Psoas muscle (tissue), 8 donors: Measurements from ENCODE around the gene ARPC1B. TPM values are rescaled to one million over a fixed set of nuclear protein-coding genes. Genes with fewer than 3 reads are reported as not detected.
"Not testable (repeated sequence)": the region's sequence is repeated elsewhere in the genome, so short reads cannot be mapped to it uniquely, and the experiment has no call there.

Source experiments
- ATAC-seq, 4 donors: fragments of 200-7000 bp; cut with Tn5 transposase; one replicate each; pipeline ENCODE4 v1.9.1; 2020; ENCODE audit warnings: moderate library complexity in 3 of 4, mild to moderate bottlenecking in 2 of 4
- DNase-seq, 2 donors: peaks; one replicate each; pipeline ENCODE4 v3.0.0-alpha.2; 2020
- H3K27ac ChIP-seq: fragments of 200-600 bp; one replicate; pipeline ENCODE4 v1.8.0; 2022
- H3K27me3 ChIP-seq, 3 donors: fragments of 200-600 bp in 1 of 3; one replicate each; pipeline versions ENCODE4 v1.6.1 to v1.8.0; 2013 to 2022; ENCODE audit warnings: low read length in 2 of 3, mild to moderate bottlenecking in 2 of 3, moderate library complexity in 1 of 3; ENCODE audit not compliant: insufficient read depth in 3 of 3
- H3K36me3 ChIP-seq, 2 donors: fragments of 200-600 bp in 1 of 2; one replicate each; pipeline versions ENCODE4 v1.6.1 to v1.8.0; 2013 to 2022; ENCODE audit warnings: low read depth in 1 of 2, mild to moderate bottlenecking in 1 of 2, moderate library complexity in 1 of 2; ENCODE audit not compliant: insufficient read depth in 1 of 2
- H3K4me1 ChIP-seq: fragments of 200-600 bp; one replicate; pipeline ENCODE4 v1.8.0; 2022
- H3K4me3 ChIP-seq: fragments of 200-600 bp; one replicate; pipeline ENCODE4 v1.8.0; 2022; ENCODE audit warnings: mild to moderate bottlenecking
- H3K9me3 ChIP-seq: fragments of 200-600 bp; one replicate; pipeline ENCODE4 v1.8.0; 2022
- WGBS, 3 donors: extraction: QIAGEN DNeasy Blood & Tissue Kit; methylation state at CpG; one replicate each; pipeline versions ENCODE4 v1.1.6 to v1.1.7; 2013; 5-methylcytosine and 5-hydroxymethylcytosine counted together
- intact Hi-C, 2 donors: fragments of 100-400 bp; cut with DNase I; formaldehyde crosslinking; loops; one replicate each; pipeline versions ENCODE4 v1.11.0 to v1.14.2; 2022
- polyA plus RNA-seq, 3 donors: library from polyadenylated mRNA; stranded (reverse); fragments of 200-250 nt; gene quantifications; one replicate each; pipeline ENCODE4 v1.2.3, GENCODE V29; 2013
- total RNA-seq, 4 donors: library from RNA; stranded (reverse); fragmentation: NEBNext Ultra II Directional in 2 of 4; extraction: Animal tissue kit (Norgen Biotek cat#: 25700) in 2 of 4; gene quantifications; one replicate each; pipeline versions ENCODE4 v1.2.1 to v1.2.4, GENCODE V29; 2021 to 2023
- TF ChIP-seq, protein P1 (sequence below): fragments of 200-600 bp; IDR thresholded peaks from one replicate; pipeline ENCODE4 v1.8.0; 2022; ENCODE audit warnings: antibody characterized with exemption
- donor health status: healthy with polysubstance abuse.
- donor health status: DM: no; HTN: no; CAD: no; lungs with moderate emphysema.
- donor health status: Bipolar disorder and iron deficiency.
- donor health status: healthy.
- donor health status: DM: yes; HTN: yes; CAD: no.
- donor health status: DM: no; HTN: no; CAD: no.
- donor health status: DM: no; HTN: no; CAD: no.
- donor health status: DM: yes; HTN: yes; CAD: no.

The ARPC1B gene
- total and polyA plus RNA-seq, 7 donors, result 12.9 to 61.5 (median 19.1) TPM

DNA sequence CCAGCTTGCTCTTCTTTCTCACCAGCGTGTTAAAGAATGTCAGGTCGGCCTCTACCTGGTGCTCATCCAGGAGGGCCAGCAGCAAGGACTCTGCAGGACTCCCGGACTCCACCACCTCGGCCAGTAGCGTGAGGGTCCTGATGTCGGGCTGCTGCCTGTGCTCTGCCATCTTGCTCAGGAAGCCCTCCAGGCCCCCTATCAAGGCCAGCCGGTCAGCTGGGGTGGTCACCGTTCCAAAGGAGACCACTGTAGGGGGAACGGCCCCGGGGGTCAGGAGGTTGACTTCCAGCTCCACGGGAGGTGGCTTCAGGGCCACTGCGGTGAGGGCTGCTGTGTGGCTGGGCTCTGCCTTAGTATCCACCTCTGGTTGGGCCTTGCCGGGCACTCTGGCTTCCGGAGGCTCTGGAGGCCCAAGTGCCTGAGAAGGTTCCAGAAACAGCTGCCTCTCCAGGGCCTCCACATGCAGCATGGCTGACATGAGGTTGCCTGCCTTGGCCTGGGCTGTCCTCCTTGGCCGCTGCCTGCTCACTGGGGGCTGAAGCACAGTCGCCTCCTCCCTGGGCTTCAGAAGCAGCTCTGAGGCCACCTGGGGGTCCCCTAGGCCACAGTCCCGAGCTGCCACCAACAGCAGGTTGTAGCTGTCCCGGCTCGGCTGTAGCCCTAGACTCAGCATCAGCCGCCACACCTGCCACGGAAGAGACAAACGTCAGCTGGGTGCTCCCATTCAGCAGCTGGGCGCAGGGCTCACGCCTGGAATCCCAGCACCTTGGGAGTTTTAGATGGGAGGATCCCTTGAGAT lies 50.6 kb downstream of the ARPC1B start:
- ATAC-seq (no peak), DNase-seq (no peak)
- H3K9me3 ChIP-seq, result no peaks in the 10 kb centered on the region
- WGBS, 3 donors, result 87 to 92% (median 89%) methylated on average over 23 to 24 of the region's 24 CpGs
- no peak overlapping the region for H3K4me3 ChIP-seq
- no peak overlapping the region for H3K27ac ChIP-seq
- no peaks in the 10 kb centered on the region for H3K4me1 ChIP-seq
- peaks cover 0 to 69% of the 10 kb centered on the region in 2 donors for H3K36me3 ChIP-seq
- TF ChIP-seq, protein P1, sequence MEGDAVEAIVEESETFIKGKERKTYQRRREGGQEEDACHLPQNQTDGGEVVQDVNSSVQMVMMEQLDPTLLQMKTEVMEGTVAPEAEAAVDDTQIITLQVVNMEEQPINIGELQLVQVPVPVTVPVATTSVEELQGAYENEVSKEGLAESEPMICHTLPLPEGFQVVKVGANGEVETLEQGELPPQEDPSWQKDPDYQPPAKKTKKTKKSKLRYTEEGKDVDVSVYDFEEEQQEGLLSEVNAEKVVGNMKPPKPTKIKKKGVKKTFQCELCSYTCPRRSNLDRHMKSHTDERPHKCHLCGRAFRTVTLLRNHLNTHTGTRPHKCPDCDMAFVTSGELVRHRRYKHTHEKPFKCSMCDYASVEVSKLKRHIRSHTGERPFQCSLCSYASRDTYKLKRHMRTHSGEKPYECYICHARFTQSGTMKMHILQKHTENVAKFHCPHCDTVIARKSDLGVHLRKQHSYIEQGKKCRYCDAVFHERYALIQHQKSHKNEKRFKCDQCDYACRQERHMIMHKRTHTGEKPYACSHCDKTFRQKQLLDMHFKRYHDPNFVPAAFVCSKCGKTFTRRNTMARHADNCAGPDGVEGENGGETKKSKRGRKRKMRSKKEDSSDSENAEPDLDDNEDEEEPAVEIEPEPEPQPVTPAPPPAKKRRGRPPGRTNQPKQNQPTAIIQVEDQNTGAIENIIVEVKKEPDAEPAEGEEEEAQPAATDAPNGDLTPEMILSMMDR, result no peak
- intact Hi-C loops, result no loop called here
- no peaks in the 10 kb centered on the region for H3K27me3 ChIP-seq

DNA sequence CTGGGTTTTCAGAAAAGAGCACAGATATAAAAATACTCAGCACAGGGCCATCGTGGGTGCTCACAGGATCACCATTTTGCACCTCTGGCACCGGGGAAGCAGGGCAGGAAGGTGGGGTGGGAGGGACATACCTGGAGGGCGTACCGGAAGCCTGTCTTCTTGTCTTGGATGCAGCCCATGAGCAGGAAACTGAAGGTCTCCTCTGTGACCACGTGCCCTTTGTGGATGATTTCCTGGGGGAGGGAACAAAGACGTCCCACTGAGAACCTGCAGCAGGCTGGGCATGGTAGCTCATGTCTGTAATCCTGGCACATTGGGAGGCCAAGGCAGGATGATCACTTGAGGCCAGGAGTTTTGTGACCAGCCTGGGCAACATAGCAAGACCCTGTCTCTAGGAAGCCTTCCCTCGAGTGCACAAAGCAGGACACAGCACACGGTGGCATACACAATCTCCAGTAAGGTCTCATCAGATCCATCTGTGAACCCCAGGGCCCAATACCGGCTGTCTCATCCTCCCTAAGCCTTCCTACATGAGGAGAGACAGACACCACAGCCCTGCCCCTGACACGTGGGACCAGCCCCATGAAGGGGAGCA lies 54.5 kb downstream of the ARPC1B start:
- Histone ChIP-seq H3K27me3 (no peaks in the 10 kb centered on the region), H3K27ac (no peak overlapping the region), H3K9me3 (no peaks in the 10 kb centered on the region), H3K4me1 (no peaks in the 10 kb centered on the region), H3K36me3 (peaks cover 0 to 81% of the 10 kb centered on the region in 2 donors), H3K4me3 (no peak overlapping the region)
- no peak for DNase-seq
- intact Hi-C loops, result no loop called here
- WGBS, 3 donors, result 79 to 85% (median 79%) methylated on average over 10 of the region's 10 CpGs
- ATAC-seq, result peak in 1 of 4 donors; percentile 10
- TF ChIP-seq, protein P1, result no peak

DNA sequence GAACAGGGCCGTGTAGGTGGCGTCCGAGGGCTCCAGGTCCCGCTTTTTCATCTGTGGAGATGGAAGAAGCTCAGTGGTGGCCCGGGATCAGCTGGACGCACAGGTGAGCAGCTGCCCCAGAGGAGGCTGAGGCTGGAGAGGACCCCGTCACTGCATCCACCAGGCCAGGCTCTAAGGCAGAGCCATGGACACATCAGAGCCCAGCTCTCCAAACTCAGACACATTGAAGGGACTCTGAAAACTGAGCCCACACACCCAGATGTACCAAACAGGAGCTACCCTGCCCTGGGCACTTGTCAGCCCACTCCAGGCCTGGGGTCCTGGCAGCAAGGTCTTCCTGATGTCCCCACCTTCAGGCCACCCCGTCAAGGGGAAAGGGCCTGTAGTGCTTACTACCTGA lies 55.2 kb downstream of the ARPC1B start:
- 91 to 95% (median 91%) methylated on average over 8 of the region's 8 CpGs for WGBS, 3 donors
- intact Hi-C loops, result no loop called here
- H3K4me1 ChIP-seq, result no peaks in the 10 kb centered on the region
- DNase-seq, result no peak
- no peak overlapping the region for H3K4me3 ChIP-seq
- ATAC-seq, result peak in 1 of 4 donors; percentile 11
- H3K9me3 ChIP-seq, result no peaks in the 10 kb centered on the region
- H3K27ac ChIP-seq, result no peak overlapping the region
- TF ChIP-seq, protein P1, result no peak
- H3K36me3 ChIP-seq, result peaks cover 3 to 81% of the 10 kb centered on the region in 2 donors
- H3K27me3 ChIP-seq, result no peaks in the 10 kb centered on the region

DNA sequence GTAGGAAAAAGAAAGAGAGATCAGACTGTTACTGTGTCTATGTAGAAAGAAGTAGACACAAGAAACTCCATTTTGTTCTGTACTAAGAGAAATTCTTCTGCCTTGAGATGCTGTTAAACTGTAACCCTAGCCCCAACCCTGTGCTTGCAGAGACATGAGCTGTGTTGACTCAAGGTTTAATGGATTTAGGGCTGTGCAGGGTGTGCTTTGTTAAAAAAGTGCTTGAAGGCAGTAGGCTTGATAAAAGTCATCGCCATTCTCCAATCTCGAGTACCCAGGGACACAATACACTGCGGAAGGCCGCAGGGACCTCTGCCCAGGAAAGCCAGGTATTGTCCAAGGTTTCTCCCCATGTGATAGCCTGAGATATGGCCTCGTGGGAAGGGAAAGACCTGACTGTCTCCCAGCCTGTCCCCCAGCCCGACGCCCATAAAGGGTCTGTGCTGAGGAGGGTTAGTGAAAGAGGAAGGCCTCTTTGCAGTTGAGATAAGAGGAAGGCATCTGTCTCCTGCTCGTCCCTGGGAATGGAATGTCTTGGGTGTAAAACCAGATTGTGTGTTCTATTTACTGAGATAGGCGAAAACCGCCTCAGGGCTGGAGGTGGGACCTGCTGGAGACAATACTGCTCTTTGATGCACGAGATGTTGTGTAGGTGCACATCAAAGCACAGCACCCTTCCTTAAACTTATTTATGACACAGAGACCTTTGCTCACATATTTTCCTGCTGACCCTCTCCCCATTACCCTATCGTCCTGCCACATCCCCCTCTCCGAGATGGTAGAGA lies 57.4 kb downstream of the ARPC1B start:
- H3K4me1 ChIP-seq, H3K27ac ChIP-seq, H3K27me3 ChIP-seq, H3K9me3 ChIP-seq, DNase-seq, ATAC-seq, H3K4me3 ChIP-seq, intact Hi-C loops: not testable (repeated sequence)
- 92 to 94% (median 93%) methylated on average over 13 of the region's 13 CpGs for WGBS, 3 donors
- peaks cover 6 to 78% of the 10 kb centered on the region in 2 donors for H3K36me3 ChIP-seq

DNA sequence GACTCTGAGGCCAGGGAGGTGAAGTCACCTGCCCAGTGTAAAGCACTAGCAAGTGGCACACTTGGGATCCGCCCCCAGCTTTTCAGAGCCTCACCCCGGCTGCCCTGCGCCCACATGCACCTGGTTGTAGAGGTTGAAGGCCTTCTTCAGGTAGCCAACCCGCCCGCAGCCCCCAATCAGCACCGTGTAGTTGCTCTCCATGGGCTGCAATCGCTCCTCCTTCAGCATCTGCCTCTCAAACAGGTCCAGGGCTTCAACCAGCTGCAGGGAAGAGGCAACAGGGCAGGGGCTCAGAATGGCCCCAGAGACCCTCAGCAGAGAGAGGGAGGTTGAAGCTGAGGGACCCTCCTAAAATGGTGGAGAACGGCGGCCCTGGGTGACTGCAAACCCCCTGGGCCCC lies 58.6 kb downstream of the ARPC1B start:
- H3K36me3 ChIP-seq, result peaks cover 6 to 74% of the 10 kb centered on the region in 2 donors
- ATAC-seq, result no peak
- H3K27ac ChIP-seq, result no peak overlapping the region
- H3K4me1 ChIP-seq, result peaks cover 8% of the 10 kb centered on the region
- TF ChIP-seq, protein P1, result no peak
- no peaks in the 10 kb centered on the region for H3K9me3 ChIP-seq
- no peaks in the 10 kb centered on the region for H3K27me3 ChIP-seq
- 94 to 98% (median 94%) methylated on average over 9 of the region's 9 CpGs for WGBS, 3 donors
- DNase-seq, result no peak
- intact Hi-C loops, result no loop called here
- H3K4me3 ChIP-seq, result no peak overlapping the region
